Endothelial cell of umbilical vein (primary cell): Measurements from ENCODE around the gene OR3A3.
"Not testable (repeated sequence)": the region's sequence is repeated elsewhere in the genome, so short reads cannot be mapped to it uniquely, and the experiment has no call there.

Experiments
- EZH2 ChIP-seq: IDR thresholded peaks from 2 replicates; pipeline ENCODE4 v1.6.1; 2012; ENCODE audit warnings: borderline replicate concordance, low read depth, mild to moderate bottlenecking, moderate library complexity, low read length, inconsistent platforms; ENCODE audit not compliant: severe bottlenecking
- MYC ChIP-seq: IDR thresholded peaks from one replicate; pipeline ENCODE4 v1.6.1; 2011; ENCODE audit warnings: mild to moderate bottlenecking, low read depth, low read length
- POLR2A ChIP-seq: IDR thresholded peaks from 2 replicates; pipeline ENCODE4 v1.6.1; 2012; ENCODE audit warnings: low read depth, mild to moderate bottlenecking, control low read depth, low read length
- POLR2AphosphoS5 ChIP-seq: IDR thresholded peaks from 2 replicates; pipeline ENCODE4 v1.6.1; 2012; ENCODE audit warnings: low read depth, mild to moderate bottlenecking, control low read depth, low read length, moderate library complexity; ENCODE audit not compliant: insufficient read depth
- TF ChIP-seq, protein P1 (sequence below), 2 donors: IDR thresholded peaks; 1 replicate in 1 of 2; 2 replicates in 1 of 2; pipeline ENCODE4 v1.5.1; 2011; ENCODE audit warnings: low read length in 2 of 2, mild to moderate bottlenecking in 2 of 2, moderate library complexity in 2 of 2, control low read depth in 1 of 2, inconsistent platforms in 1 of 2, low read depth in 1 of 2; ENCODE audit not compliant: insufficient read depth in 1 of 2; ENCODE audit errors: extremely low read depth in 1 of 2

DNA sequence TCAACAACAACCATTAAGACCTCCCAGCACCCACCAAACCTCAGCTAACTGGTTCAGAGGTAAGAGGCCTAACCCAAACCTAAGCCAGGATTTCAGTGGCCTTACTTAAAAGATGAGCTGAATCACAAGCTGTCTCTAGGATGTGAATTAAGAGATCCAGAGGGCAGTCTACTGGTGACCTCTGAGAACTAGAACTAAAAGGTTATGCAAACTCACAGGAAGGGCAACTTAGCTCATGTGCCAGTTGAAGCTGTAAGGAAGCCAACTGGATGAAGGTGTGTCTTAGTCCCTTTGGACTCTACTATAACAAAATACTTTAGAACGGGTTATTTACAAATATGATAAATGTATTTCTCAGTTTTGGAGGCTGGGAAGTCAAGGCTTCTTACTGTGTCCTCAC is 55.2 kb downstream of the OR3A3 start:
- TF ChIP-seq, protein P1, sequence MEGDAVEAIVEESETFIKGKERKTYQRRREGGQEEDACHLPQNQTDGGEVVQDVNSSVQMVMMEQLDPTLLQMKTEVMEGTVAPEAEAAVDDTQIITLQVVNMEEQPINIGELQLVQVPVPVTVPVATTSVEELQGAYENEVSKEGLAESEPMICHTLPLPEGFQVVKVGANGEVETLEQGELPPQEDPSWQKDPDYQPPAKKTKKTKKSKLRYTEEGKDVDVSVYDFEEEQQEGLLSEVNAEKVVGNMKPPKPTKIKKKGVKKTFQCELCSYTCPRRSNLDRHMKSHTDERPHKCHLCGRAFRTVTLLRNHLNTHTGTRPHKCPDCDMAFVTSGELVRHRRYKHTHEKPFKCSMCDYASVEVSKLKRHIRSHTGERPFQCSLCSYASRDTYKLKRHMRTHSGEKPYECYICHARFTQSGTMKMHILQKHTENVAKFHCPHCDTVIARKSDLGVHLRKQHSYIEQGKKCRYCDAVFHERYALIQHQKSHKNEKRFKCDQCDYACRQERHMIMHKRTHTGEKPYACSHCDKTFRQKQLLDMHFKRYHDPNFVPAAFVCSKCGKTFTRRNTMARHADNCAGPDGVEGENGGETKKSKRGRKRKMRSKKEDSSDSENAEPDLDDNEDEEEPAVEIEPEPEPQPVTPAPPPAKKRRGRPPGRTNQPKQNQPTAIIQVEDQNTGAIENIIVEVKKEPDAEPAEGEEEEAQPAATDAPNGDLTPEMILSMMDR (IDR thresholded peaks at IDR 0.05; ENCODE audit: extremely low read depth in 1 of 2, insufficient read depth in 1 of 2, low read depth in 1 of 2, low read length in 2 of 2): not testable (repeated sequence)
- not testable (repeated sequence) for TF ChIP-seq MYC, POLR2AphosphoS5, EZH2, POLR2A
